Measurements from ENCODE around the gene DNAJC21.

Gene DNAJC21

DNA sequence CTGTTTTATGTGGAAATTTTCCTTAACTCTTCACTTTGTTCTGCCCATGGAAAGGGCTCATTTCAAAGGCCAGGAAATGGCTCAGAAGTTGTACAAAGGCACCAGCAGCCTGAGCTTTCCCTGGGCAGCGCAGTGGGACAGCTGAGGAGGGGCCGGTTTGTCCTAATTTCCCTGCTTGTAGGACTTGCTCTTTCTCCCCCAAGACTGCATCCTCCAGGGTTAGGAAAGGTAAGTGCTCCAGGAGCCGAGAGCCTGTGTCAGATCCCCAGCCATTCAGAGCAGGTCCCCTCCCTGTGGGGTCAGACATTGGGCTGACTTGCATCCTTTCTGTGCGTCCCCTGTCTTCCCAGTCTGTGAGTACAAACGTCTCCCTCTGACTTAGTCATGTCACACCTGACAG, 74.8 kb downstream of the DNAJC21 start:
- Histone ChIP-seq H3K27me3 (ENCODE audit: insufficient read depth, poor library complexity, severe bottlenecking) (no peaks in the 10 kb centered on the region), H3K27ac (replicated peaks) (no peak overlapping the region), H3K4me3 (replicated peaks; ENCODE audit: insufficient read depth, low read length) (no peak overlapping the region)
- no peak for DNase-seq (ENCODE audit: low read depth in 1 of 2, low spot score in 1 of 2)
- TF ChIP-seq, protein P1, sequence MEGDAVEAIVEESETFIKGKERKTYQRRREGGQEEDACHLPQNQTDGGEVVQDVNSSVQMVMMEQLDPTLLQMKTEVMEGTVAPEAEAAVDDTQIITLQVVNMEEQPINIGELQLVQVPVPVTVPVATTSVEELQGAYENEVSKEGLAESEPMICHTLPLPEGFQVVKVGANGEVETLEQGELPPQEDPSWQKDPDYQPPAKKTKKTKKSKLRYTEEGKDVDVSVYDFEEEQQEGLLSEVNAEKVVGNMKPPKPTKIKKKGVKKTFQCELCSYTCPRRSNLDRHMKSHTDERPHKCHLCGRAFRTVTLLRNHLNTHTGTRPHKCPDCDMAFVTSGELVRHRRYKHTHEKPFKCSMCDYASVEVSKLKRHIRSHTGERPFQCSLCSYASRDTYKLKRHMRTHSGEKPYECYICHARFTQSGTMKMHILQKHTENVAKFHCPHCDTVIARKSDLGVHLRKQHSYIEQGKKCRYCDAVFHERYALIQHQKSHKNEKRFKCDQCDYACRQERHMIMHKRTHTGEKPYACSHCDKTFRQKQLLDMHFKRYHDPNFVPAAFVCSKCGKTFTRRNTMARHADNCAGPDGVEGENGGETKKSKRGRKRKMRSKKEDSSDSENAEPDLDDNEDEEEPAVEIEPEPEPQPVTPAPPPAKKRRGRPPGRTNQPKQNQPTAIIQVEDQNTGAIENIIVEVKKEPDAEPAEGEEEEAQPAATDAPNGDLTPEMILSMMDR (IDR thresholded peaks at IDR 0.05; ENCODE audit: insufficient read depth, low read length) = no peak
- TF ChIP-seq REST (IDR thresholded peaks at IDR 0.05; ENCODE audit: insufficient replicate concordance, low read depth) (no peak), SPI1 (IDR thresholded peaks at IDR 0.05; ENCODE audit: borderline replicate concordance, low read depth) (no peak), POLR2AphosphoS5 (IDR thresholded peaks at IDR 0.05; ENCODE audit: low read depth) (no peak), GABPA (IDR thresholded peaks at IDR 0.05; ENCODE audit: low read depth) (no peak)

GRCh38 chr5:35004771-35005170, 75.4 kb downstream of the DNAJC21 start:
- Histone ChIP-seq H3K27ac (replicated peaks) (no peak overlapping the region), H3K4me3 (replicated peaks; ENCODE audit: insufficient read depth, low read length) (no peak overlapping the region), H3K27me3 (ENCODE audit: insufficient read depth, poor library complexity, severe bottlenecking) (no peaks in the 10 kb centered on the region)
- no peak for DNase-seq (ENCODE audit: low read depth in 1 of 2, low spot score in 1 of 2)
- TF ChIP-seq GABPA (IDR thresholded peaks at IDR 0.05; ENCODE audit: low read depth) (no peak), SPI1 (IDR thresholded peaks at IDR 0.05; ENCODE audit: borderline replicate concordance, low read depth) (no peak), REST (IDR thresholded peaks at IDR 0.05; ENCODE audit: insufficient replicate concordance, low read depth) (no peak), POLR2AphosphoS5 (IDR thresholded peaks at IDR 0.05; ENCODE audit: low read depth) (no peak)
- TF ChIP-seq, protein P1 (IDR thresholded peaks at IDR 0.05; ENCODE audit: insufficient read depth, low read length) = no peak

All from HL-60 (cell line).